Femur (tissue), 1 donor: ENCODE measurements around the gene HSBP1L1.

Experiments
- DNase-seq: peaks from one replicate; pipeline ENCODE4 v3.0.0-alpha.2; 2017

Gene HSBP1L1

GRCh38 chr18:79961527-79962291 lies 2.7 kb upstream of the HSBP1L1 start:
- DNase-seq = no peak

- no peak for DNase-seq
These were observed 2.1 kb upstream of the HSBP1L1 start for GRCh38 chr18:79962311-79962710.

- DNase-seq = no peak
These were observed 1.4 kb upstream of the HSBP1L1 start for GRCh38 chr18:79962835-79963657.

DNA sequence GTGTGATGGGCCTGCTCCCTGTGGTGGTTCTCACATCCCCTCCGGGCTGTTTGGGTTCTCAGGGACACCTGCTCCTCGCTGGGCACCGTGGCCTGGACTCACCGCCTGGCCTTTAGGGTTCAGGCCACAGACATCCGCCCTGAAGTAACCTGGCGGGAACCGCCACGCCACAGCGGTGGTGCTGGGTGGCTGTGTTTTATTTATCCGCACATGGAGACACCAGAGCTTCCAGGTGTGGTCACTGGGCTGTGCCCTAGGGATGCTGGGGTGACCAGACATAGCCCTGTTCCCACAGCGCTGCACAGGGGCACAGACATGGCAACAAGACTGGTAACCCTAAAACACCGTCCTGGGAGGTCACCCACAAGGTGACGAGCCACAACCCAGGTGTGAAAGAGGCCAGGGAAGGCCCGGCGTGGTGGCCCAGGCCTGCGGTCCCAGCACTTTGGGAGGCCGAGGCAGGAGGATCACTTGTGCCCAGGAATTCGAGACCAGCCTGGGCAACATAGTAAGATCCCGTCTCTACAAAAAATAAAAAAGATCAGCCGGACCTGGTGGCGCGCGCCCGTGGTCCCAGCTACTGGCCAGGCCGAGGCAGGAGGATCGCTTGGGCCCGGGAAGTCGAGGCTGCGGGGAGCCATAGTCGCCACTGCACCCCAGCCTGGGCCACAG lies 649 bp upstream of the HSBP1L1 start:
- no peak for DNase-seq

- no peak for DNase-seq
These were observed 868 bp downstream of the HSBP1L1 start for GRCh38 chr18:79965119-79965902.

DNA sequence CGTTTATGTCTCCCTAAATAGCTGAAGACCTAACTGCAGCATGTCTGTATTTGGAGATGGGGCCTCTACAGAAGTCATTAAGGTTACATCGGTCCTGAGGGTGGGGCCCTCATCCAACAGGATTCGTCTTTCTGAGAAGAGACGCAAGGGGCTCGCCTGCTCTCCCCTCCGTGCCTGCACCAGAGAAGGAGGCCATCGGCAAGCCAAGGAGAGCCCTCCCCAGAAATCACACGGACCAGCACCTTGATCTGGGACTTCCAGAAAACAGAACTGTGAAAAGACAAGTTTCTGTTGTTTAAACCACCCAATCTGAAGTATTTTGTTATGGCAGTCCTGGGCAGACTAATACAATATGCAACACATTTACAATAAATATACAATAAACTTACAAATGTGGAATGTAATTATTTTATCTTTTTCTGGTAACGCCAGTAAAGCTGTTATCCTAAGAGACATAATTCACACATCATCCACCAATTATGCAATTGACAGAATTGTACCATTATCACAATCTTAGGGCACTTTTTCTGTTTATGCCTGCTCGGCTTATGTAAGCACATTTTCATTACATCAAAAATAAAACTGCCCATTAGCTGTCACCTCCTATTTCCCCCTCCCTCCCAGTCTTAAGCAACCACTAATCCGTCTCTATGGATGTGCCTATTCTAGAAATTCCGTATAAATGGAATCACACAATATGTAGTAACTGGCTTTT lies 6.1 kb downstream of the HSBP1L1 start:
- no peak for DNase-seq

DNA sequence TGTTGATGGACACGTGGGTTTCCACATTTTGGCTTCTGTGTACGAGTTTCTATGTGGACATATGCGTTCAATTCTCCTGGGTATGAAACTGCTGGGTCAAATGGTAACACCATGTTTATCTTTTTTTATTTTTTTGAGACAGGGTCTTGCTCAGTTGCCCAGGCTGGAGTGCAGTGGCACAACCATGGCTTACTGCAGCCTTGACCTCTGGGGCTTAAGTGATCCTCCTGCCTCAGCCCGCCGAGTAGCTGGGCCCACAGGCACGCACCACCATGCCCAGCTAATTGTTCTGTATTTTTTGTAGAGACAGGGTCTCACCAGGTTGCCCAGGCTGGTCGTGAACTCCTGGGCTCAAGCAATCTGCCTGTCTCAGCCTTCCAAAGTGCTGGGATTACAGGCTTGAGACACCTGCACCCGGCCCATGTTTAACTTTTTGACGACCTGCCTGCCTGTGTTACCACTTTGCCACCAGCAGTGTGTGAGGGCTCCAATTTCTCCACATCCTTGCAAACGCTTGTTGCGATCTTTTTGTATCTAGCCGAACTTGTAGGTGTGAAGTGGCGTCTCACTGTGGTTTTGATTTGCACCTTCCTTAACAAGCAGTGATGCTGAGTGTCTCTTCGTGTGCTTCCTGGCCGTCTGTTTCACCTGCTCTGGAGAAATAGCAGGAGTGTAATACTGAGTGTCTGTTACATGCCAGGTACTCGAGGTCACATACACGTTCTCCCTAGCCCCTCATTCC lies 6.9 kb downstream of the HSBP1L1 start:
- no peak for DNase-seq

DNA sequence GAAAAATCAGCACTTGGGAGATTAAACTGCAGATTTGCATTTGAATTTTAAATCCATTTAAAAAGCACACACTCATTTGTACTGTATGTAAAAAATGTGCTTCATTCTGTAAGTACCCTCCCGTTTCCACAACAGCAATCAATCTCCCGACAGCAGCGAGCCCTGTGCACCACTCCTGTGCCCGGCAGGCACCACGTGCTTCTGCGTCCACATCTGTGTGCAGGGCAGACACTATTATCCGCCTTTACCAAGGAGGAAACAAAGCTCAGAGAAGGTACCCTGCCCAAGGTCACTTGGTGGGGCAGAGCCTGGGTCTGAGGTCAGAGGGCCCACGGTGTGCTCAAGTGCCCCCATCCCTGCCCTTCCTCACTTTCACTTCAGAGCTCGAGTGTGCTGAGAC lies 7.5 kb downstream of the HSBP1L1 start:
- no peak for DNase-seq

DNA sequence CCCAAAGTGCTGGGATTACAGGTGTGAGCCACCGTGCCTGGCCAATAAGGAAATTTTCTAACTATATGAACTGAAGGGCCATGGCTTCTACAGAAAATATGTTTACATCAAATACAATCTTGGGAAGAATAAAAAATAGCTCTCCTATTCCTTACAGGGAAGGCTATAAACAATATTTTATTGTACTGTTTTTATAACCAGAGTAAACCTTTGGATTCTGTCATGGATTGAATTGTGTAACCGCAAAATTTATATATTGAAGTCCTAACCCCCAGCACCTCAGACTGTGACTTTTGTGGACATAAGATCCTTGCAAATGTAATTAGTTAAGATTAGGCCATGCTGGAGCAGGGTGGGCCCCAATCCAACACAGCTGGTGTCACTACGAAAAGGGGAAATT lies 8.3 kb downstream of the HSBP1L1 start:
- DNase-seq = no peak

- DNase-seq = no peak
These were observed 9.1 kb downstream of the HSBP1L1 start for GRCh38 chr18:79973517-79973916.

- DNase-seq = no peak
These were observed 9.7 kb downstream of the HSBP1L1 start for GRCh38 chr18:79974025-79974654.

- no peak for DNase-seq
These were observed 10.6 kb downstream of the HSBP1L1 start for GRCh38 chr18:79975043-79975442.

GRCh38 chr18:79975985-79976680 lies 11.7 kb downstream of the HSBP1L1 start:
- DNase-seq = no peak

GRCh38 chr18:79979843-79980242 lies 15.4 kb downstream of the HSBP1L1 start:
- DNase-seq = no peak

GRCh38 chr18:79980585-79980984 lies 16.1 kb downstream of the HSBP1L1 start:
- DNase-seq = no peak

DNA sequence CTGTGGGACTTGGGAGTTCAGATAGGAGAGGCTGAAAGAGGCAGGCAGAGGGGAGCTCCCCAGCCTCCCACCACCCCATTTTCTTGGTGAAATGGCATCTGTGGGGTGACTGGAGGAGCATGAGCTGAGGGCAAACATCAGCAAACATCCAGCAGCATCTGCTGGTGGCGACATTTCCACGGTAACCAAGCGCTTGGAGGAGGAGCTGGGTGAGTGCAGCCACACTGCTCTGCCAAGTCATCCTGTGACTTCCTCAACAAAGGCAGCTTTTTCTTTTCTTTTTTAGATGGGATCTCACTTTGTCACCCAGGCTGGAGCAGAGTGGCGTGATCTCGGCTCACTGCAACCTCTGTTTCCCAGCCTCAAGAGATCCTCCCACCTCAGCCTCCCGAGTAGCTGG lies 18.3 kb downstream of the HSBP1L1 start:
- DNase-seq = no peak

- DNase-seq = no peak
These were observed 18.8 kb downstream of the HSBP1L1 start for GRCh38 chr18:79983253-79983652.

GRCh38 chr18:79983793-79984192 lies 19.4 kb downstream of the HSBP1L1 start:
- DNase-seq = no peak

DNA sequence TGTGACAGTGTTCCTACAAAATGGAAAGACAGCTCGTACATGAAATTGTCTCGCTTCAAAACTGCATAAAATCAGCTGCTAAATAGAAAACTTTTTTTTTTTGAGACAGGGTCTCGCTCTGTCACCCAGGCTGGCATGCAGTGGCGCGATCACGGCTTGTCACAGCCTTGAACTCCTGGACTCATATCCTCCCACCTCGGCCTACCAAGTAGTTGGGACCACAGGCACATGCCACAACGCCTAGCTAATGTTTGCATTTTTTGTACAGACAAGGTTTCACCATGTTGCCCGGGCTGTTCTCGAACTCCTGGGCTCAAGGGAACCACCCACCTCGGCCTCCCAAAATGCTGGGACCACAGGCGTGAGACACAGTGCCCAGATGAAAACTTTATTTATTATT lies 20.7 kb downstream of the HSBP1L1 start:
- DNase-seq = no peak

DNA sequence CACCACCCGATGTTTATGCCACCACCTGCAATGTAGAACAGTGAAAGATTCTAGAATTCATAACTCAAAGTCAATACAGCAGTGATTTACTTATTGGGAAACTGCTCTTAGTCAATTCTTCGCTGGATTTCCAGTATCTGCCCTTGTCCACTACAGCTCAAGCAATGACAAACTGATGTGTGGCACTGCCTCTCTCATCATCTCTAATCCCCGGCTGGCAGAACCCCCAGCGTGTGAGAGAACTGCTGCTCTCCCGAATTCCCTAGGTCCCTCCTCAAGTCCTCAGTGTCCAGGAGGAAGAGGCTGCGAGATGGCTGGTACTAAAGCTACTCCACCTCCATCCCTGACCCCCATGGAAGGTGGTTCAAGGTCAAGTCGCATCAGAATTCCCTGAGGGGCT lies 22.3 kb downstream of the HSBP1L1 start:
- DNase-seq = no peak
